ENCODE measurements around the gene BMPR2.
"Not testable (repeated sequence)": the region's sequence is repeated elsewhere in the genome, so short reads cannot be mapped to it uniquely, and the experiment has no call there.

The BMPR2 gene

GRCh38 chr2:202450785-202451184 lies 74.7 kb downstream of the BMPR2 start:
- DNase-seq (ENCODE audit: low read depth in 3 of 3): no peak

GRCh38 chr2:202452744-202453143 lies 76.6 kb downstream of the BMPR2 start:
- DNase-seq (ENCODE audit: low read depth in 3 of 3): no peak

GRCh38 chr2:202454536-202454935 lies 78.4 kb downstream of the BMPR2 start:
- no peak for DNase-seq (ENCODE audit: low read depth in 3 of 3)

GRCh38 chr2:202455114-202455513 lies 79.0 kb downstream of the BMPR2 start:
- no peak for DNase-seq (ENCODE audit: low read depth in 3 of 3)

GRCh38 chr2:202460119-202460518 lies 84.0 kb downstream of the BMPR2 start:
- DNase-seq (ENCODE audit: low read depth in 3 of 3): no peak

- no peak for DNase-seq (ENCODE audit: low read depth in 3 of 3)
Measured at GRCh38 chr2:202479090-202479489, 103.0 kb downstream of the BMPR2 start.

- no peak for DNase-seq (ENCODE audit: low read depth in 3 of 3)
Measured at GRCh38 chr2:202479610-202480009, 103.5 kb downstream of the BMPR2 start.

DNA sequence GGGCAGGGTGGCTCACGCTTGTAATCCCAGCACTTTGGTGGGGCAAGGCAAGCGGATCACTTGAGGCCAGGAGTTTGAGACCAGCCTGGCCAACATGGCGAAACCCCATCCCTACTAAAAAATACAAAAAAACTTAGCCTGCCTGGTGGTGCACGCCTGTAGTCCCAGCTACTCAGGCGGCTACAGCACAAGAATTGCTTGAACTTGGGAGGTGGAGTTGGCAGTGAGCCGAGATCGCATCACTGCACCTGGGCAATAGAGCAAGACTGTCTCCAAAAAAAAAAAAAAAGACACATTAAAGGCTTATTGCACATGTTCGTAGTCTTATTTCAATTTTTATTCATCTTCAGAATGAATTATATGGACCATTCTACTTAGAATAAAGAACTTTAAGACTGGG lies 110.2 kb downstream of the BMPR2 start:
- no peak for DNase-seq (ENCODE audit: low read depth in 3 of 3)

DNA sequence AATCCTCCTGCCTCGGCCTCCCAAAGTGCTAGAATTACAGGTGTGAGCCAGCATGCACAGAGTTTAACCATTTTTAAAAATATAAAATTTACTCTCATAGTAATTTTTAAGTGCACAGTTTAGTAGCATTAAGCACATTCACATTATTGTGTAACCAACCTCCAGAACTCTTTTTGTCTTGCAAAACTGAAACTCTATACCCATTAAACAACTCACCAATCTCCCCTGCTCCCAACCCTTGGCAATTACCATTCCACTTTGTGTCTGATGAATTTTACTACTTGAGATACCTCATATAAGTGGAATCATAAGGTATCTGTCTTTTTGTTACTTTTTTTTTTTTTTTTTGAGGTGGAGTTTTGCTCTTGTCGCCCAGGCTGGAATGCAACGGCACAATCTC lies 112.5 kb downstream of the BMPR2 start:
- no peak for DNase-seq (ENCODE audit: low read depth in 3 of 3)

DNA sequence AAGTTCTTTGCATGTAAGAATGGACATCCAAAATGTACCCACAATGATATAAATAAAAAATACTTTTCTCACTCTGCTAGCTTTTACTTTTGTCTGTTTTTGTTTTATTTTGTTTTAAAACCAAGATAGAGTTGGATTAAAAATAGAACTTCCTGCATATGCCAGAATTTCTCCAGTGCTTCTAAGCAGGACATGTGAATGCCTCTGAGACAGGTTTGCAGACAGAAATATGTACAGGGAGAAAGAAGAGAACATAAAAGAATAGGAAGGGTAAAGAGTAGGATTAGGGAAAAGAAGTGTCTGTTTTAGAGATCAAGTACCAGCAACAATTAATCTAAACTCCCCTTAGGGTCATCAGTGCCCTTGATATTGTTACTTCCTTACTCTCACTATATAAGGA lies 114.4 kb downstream of the BMPR2 start:
- no peak for DNase-seq (ENCODE audit: low read depth in 3 of 3)

GRCh38 chr2:202491514-202491913 lies 115.4 kb downstream of the BMPR2 start:
- no peak for DNase-seq (ENCODE audit: low read depth in 3 of 3)

DNA sequence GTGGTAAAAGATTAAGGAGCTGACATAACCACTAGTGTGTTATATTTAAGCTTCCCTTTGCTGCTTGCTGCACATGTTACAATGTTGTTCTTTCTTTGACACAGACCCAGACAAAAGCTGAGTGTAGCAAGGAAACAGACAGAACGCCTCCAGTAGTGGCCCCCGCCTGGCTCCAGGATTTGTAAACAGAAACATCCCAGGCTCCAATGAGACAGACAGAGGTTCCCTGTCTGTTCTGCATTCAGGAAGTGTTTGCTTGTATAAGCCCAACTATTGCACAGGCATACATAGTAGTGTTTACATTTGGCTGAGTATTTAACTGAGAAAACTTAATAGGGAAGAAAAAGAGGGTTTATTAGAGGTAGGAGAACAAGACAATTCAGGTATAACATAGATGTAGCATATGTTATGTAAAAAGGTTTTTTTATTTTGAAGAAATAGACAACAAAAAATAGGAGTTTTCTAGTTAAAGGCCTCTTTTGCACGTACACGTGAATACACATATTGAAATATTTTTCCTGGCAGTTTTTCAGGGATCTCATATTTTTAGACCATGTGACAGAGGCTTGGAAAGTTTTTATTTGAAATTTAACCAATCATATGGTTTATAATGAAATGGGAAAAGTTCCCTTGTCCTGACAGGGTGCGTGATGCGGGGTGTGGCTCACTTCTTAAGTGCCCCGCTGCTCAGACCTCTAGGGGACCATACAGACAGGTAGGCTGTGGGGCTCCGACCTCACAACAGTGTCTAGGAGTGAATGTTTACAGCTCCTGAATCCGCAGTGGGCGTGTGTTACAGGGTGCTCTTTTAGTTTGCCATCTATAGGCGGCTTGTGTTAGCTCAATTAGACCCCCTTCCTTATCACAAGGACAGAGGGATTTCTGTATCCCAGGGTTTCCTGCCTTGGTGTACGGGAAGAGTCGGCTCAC lies 118.4 kb downstream of the BMPR2 start:
- DNase-seq (ENCODE audit: low read depth in 3 of 3): no peak

GRCh38 chr2:202495230-202495604 lies 119.1 kb downstream of the BMPR2 start:
- DNase-seq (ENCODE audit: low read depth in 3 of 3): no peak

DNA sequence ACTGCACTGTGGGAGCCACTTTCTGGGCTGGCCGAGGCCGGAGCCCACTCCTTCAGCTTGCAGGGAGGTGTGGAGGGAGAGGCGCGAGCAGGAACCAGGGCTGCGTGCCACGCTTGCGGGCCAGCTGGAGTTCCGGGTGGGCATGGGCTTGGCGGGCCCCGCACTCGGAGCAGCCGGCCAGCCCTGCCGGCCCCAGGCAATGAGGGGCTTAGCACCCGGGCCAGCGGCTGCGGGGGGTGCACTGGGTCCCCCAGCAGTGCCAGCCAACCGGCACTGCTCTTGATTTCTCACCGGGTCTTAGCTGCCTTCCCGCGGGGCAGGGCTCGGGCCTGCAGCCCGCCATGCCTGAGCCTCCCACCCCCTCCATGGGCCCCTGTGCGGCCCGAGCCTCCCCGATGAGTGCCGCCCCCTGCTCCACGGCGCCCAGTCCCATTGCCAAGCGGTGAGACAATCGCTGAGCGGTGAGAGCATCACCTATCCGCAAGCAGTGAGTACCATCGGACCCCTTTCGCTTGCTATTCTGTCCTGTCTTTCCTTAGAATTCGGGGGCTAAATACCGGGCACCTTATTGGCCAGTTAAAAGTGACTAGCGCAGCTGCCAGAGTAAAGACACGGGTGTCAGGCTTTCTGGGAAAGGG lies 120.8 kb downstream of the BMPR2 start:
- DNase-seq (ENCODE audit: low read depth in 3 of 3): not testable (repeated sequence)

GRCh38 chr2:202497473-202497866 lies 121.3 kb downstream of the BMPR2 start:
- not testable (repeated sequence) for DNase-seq (ENCODE audit: low read depth in 3 of 3)

- DNase-seq (ENCODE audit: low read depth in 3 of 3): not testable (repeated sequence)
Measured at GRCh38 chr2:202499841-202500240, 123.7 kb downstream of the BMPR2 start.

DNA sequence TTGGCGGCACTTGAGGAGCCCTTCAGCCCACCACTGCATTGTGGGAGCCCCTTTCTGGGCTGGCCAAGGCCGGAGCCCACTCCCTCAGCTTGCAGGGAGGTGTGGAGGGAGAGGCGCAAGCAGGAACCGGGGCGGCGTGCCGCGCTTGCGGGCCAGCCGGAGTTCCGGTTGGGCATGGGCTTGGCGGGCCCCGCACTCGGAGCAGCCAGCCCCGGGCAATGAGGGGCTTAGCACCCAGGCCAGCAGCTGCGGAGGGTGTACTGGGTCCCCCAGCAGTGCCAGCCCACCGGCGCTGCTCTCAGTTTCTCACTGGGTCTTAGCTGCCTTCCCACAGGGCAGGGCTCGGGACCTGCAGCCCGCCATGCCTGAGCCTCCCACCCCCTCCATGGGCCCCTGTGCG lies 127.1 kb downstream of the BMPR2 start:
- DNase-seq (ENCODE audit: low read depth in 3 of 3): not testable (repeated sequence)

DNA sequence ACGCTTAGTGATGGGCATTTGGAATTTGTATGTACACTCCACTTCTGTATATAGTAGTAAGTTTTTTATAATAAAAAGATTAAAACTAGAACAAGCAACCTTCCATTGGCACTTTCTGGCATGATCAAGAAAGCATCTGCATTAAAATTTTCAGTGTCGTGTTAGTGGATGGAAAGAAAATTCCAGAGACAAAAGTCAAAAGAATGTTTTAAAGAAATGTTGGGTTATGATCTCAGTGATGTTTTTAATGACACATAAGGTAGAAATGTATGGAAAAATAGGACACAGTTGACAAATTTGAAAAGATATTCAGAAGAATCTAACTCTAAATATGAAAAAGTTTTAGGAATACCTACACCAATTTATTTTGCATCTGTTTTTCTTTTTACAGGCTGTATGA lies 132.6 kb downstream of the BMPR2 start:
- no peak for DNase-seq (ENCODE audit: low read depth in 3 of 3)

DNA sequence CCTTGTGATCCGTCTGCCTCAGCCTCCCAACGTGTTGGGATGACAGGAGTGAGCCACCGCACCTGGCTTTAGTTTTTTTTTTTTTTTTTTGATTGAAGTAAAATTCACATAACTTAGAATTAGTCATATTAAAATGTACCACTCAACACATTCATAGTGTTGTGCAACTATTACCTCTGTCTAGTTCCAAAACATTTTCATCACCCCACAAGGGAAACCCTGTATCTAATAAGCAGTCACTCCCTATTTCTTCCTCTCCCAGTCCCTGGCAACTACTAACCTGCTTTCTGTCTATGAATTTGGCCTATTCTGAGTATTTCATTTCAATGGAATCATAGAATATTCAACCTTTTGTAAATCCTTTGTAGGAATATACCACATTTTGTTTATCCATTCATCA lies 134.8 kb downstream of the BMPR2 start:
- no peak for DNase-seq (ENCODE audit: low read depth in 3 of 3)

DNA sequence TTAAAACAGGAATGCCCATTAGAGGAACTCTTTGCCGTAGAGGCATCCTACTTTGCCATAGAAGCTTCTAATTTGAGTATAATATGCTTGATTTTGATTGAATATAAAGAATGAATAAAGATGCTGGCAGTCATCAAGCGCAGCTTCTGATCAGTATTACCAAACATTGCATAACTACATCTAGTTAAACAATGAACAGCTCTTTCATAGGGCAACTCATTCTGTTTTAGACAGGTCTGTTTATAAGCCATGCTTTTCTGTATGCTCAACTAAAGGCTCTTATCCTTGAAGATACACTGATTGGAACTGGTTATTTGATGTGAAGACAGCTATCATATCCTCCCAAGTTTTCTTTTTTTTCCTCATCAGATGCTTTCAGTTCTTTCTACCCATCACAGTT lies 136.0 kb downstream of the BMPR2 start:
- DNase-seq (ENCODE audit: low read depth in 3 of 3): no peak

GRCh38 chr2:202514732-202515131 lies 138.6 kb downstream of the BMPR2 start:
- DNase-seq (ENCODE audit: low read depth in 3 of 3): no peak

DNA sequence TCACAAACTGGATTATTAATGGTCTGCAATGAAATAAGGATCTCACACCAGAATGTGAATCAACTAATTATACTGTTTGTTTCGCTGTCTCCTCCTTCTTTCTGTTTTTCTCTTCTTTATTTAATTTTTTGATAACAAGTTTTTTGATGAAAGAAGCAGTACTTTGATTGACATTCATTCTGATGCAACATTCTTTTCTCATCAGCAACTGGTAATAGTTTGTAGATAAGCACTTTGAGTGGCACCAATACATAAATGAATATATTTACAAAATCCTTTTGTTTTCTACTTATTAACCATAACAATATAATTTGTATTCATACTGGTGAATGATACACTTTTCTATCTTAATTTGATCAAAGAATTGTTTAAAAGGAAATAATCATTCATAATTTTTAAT lies 143.3 kb downstream of the BMPR2 start:
- no peak for DNase-seq (ENCODE audit: low read depth in 3 of 3)

- DNase-seq (ENCODE audit: low read depth in 3 of 3): no peak
Measured at GRCh38 chr2:202521470-202521869, 145.3 kb downstream of the BMPR2 start.
